ENCODE measurements around the gene TXNDC12. TPM values are rescaled to one million over a fixed set of nuclear protein-coding genes. Genes with fewer than 3 reads are reported as not detected.
"Not testable (repeated sequence)": the region's sequence is repeated elsewhere in the genome, so short reads cannot be mapped to it uniquely, and the experiment has no call there.

TXNDC12 gene
- 10 to 100 TPM; 67.1 to 93.7 (median 74.4) TPM for polyA plus RNA-seq (ENCODE audit: insufficient read length in 4 of 4)

- DNase-seq (ENCODE audit: low read depth in 4 of 4, low spot score in 2 of 4), result peak; percentile 71 to 86 (median 83)
Measured at GRCh38 chr1:52055066-52055865, at the start of gene TXNDC12. Gene TXNDC12, minus strand, starts transcription at chr1:52055191. Its CDS starts 95 bp downstream, at chr1:52055096.

GRCh38 chr1:52102336-52103013 is 47.5 kb upstream of the TXNDC12 start:
- DNase-seq (ENCODE audit: low read depth in 4 of 4, low spot score in 2 of 4), result no peak

- no peak for DNase-seq (ENCODE audit: low read depth in 4 of 4, low spot score in 2 of 4)
Measured at GRCh38 chr1:52098139-52098871, 43.3 kb upstream of the TXNDC12 start.

- no peak for DNase-seq (ENCODE audit: low read depth in 4 of 4, low spot score in 2 of 4)
Measured at GRCh38 chr1:52096216-52096615, 41.2 kb upstream of the TXNDC12 start.

GRCh38 chr1:52094300-52094699 is 39.3 kb upstream of the TXNDC12 start:
- not testable (repeated sequence) for DNase-seq (ENCODE audit: low read depth in 4 of 4, low spot score in 2 of 4)

GRCh38 chr1:52087892-52088291 is 32.9 kb upstream of the TXNDC12 start:
- not testable (repeated sequence) for DNase-seq (ENCODE audit: low read depth in 4 of 4, low spot score in 2 of 4)

- DNase-seq (ENCODE audit: low read depth in 4 of 4, low spot score in 2 of 4), result no peak
Measured at GRCh38 chr1:52080014-52080415, 25.0 kb upstream of the TXNDC12 start.

- DNase-seq (ENCODE audit: low read depth in 4 of 4, low spot score in 2 of 4), result not testable (repeated sequence)
Measured at GRCh38 chr1:52077277-52077676, 22.3 kb upstream of the TXNDC12 start.

GRCh38 chr1:52072291-52072690 is 17.3 kb upstream of the TXNDC12 start:
- no peak for DNase-seq (ENCODE audit: low read depth in 4 of 4, low spot score in 2 of 4)

GRCh38 chr1:52070704-52071103 is 15.7 kb upstream of the TXNDC12 start:
- DNase-seq (ENCODE audit: low read depth in 4 of 4, low spot score in 2 of 4), result no peak

- no peak for DNase-seq (ENCODE audit: low read depth in 4 of 4, low spot score in 2 of 4)
Measured at GRCh38 chr1:52063192-52063591, 8.2 kb upstream of the TXNDC12 start.

GRCh38 chr1:52060822-52061221 is 5.8 kb upstream of the TXNDC12 start:
- DNase-seq (ENCODE audit: low read depth in 4 of 4, low spot score in 2 of 4), result no peak

GRCh38 chr1:52059888-52060287 is 4.9 kb upstream of the TXNDC12 start:
- no peak for DNase-seq (ENCODE audit: low read depth in 4 of 4, low spot score in 2 of 4)

- no peak for DNase-seq (ENCODE audit: low read depth in 4 of 4, low spot score in 2 of 4)
Measured at GRCh38 chr1:52059321-52059720, 4.3 kb upstream of the TXNDC12 start.

- no peak for DNase-seq (ENCODE audit: low read depth in 4 of 4, low spot score in 2 of 4)
Measured at GRCh38 chr1:52057876-52058415, 3.0 kb upstream of the TXNDC12 start.

GRCh38 chr1:52057255-52057654 is 2.3 kb upstream of the TXNDC12 start:
- DNase-seq (ENCODE audit: low read depth in 4 of 4, low spot score in 2 of 4), result no peak

GRCh38 chr1:52056937-52057231 is 1.9 kb upstream of the TXNDC12 start:
- no peak for DNase-seq (ENCODE audit: low read depth in 4 of 4, low spot score in 2 of 4)

- DNase-seq (ENCODE audit: low read depth in 4 of 4, low spot score in 2 of 4), result peak; percentile 52 to 86 (median 74)
Measured at GRCh38 chr1:52056163-52056936, 1.4 kb upstream of the TXNDC12 start, which contains the start of gene BTF3L4. Gene BTF3L4, plus strand, starts transcription at chr1:52056295. Its CDS starts 3,553 bp downstream, at chr1:52059848.

- peak in 1 of 4 donors; percentile 65 for DNase-seq (ENCODE audit: low read depth in 4 of 4, low spot score in 2 of 4)
Measured at GRCh38 chr1:52055866-52056162, 823 bp upstream of the TXNDC12 start.

GRCh38 chr1:52054496-52055065 is 410 bp downstream of the TXNDC12 start:
- no peak for DNase-seq (ENCODE audit: low read depth in 4 of 4, low spot score in 2 of 4)

Data from left renal cortex interstitium (tissue), 4 donors.